ENCODE results near the gene PITPNC1.
"Not testable (repeated sequence)": the region's sequence is repeated elsewhere in the genome, so short reads cannot be mapped to it uniquely, and the experiment has no call there.

Gene PITPNC1

DNA sequence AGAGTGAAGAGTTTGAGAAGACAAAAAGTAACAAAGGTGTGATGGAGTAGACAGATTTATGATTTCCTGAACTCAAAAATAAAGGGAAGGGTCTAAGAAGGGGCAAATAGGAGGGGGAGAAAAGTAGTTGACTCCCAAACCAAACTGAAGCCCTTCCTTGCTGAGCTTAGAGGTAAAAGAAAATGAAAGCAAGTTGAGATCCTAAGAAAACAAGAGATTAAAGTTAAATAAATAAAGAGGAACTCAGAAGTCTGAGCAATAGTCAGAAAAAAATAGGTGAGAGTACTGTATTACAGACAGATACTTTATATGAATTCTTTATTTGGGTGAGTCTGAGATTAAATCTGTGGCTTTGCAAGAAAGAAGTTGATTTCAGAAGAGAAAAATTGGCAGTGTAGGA lies 7.4 kb upstream of the PITPNC1 start:
- DNase-seq (ENCODE audit: low read depth) = no peak

DNA sequence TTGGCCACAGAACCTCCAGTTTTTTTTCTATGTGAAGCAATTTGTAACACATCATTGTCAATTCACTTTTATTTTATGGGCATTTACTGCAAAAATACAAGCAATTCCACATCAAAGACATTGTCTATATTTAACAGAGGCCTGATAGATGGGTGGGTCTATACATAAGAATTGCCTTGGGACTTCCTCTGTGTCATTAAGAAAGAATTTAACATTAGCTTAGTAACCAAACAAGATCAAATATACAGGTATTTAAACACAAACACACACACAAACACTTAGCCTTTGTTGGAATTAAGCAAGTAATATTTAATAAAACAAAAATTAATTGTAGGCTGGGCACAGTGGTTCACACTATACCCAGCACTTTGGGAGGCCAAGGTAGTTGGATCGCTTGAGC lies 4.3 kb upstream of the PITPNC1 start:
- DNase-seq (ENCODE audit: low read depth) = no peak

- peak; percentile 77 for DNase-seq (ENCODE audit: low read depth)
Observed at GRCh38 chr17:67374329-67375053, 2.6 kb upstream of the PITPNC1 start.

DNA sequence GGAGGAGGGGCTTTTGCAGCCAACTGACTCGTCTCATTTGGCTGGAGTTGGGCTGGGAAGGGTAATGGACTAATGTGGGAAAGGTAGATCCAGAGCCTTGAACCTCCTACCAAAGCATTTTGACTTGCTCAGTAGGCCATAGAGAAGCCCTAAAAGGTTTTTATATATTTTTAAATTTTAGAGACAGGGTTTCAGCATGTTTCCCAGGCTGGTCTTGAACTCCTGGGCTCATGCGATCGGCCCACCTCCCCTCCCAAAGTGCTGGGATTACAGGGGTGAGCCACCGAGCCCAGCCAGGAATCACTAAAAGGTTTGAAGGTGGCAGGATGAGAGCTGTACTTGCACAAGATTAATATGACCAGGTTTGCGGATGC lies 2.0 kb upstream of the PITPNC1 start:
- no peak for DNase-seq (ENCODE audit: low read depth)

GRCh38 chr17:67375716-67376115 lies 1.4 kb upstream of the PITPNC1 start:
- no peak for DNase-seq (ENCODE audit: low read depth)

DNA sequence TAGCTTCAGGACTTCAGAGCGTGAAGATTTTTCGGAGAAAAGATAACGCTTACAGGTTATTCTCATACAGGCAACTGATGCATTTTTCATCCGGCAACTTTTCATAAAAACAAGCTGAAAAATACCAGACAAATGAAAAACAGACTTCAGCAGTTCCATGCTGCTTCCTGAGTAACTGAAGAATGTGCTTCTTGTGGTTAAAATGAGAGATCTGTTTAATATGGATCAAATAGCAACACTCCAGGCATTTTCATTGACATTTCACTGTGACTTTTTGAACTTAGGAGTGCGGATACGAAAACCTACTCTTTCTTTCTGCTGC lies 705 bp upstream of the PITPNC1 start:
- DNase-seq (ENCODE audit: low read depth) = no peak

- no peak for DNase-seq (ENCODE audit: low read depth)
Observed at GRCh38 chr17:67377488-67378453, 690 bp downstream of the PITPNC1 start.

DNA sequence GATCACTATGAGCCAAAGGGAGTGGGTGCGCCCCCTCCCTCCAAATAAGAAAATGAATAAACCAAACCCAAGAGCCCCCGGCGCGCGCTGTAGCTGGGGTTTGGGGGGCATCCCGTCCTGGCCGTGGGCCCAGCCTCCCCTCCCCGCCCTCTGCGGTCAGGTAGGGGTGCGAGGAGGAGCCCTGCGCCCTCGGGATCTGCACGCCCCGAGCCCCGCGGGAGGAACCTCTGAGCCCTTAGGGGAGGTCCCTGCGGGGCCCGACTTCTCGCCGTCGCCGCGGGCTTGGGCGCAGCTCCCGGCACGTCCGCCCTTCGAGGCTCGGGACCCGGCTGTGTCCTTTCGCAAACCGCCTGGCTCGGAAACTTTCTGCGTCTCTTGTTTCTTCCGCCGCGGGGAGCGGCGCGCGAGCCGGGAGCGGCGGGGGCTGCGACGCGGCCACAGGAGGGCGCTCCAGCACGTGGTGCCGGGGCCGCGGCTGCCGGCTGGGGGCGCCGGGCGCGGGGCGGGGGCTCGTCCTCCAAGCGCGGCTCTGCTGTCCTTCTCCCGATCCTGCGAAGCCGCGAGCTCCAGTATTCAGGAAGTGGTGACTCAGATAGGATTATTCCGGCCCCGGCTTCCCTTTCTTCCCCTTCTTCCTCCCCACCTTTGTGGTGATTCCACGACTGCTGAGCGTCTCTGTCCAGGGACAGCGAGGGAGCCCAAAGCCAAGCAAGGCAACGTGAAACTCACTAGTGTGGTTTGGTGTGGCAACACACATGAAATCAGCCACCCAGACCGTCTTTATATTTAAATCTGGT lies 1.6 kb downstream of the PITPNC1 start:
- peak; percentile 50 for DNase-seq (ENCODE audit: low read depth)

DNA sequence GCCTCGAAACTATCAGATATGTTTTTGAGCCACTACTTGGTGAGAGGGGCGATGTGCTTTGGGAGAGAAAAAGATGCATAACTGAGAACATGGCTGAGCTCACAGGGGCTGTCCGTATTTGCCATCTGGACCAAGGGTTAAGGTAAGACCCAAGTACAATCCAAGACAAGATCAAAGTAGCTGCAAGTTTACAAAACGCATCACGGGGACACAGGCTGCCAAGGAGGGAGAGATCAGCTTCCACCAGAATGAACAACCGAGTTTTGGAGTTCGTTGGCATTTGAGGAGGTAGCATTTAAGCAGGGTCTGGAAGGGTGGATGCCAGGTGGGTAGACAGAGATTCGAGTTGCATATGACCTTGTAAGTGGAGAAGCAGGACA lies 2.2 kb downstream of the PITPNC1 start:
- no peak for DNase-seq (ENCODE audit: low read depth)

GRCh38 chr17:67381929-67382257 lies 4.8 kb downstream of the PITPNC1 start:
- no peak for DNase-seq (ENCODE audit: low read depth)

DNA sequence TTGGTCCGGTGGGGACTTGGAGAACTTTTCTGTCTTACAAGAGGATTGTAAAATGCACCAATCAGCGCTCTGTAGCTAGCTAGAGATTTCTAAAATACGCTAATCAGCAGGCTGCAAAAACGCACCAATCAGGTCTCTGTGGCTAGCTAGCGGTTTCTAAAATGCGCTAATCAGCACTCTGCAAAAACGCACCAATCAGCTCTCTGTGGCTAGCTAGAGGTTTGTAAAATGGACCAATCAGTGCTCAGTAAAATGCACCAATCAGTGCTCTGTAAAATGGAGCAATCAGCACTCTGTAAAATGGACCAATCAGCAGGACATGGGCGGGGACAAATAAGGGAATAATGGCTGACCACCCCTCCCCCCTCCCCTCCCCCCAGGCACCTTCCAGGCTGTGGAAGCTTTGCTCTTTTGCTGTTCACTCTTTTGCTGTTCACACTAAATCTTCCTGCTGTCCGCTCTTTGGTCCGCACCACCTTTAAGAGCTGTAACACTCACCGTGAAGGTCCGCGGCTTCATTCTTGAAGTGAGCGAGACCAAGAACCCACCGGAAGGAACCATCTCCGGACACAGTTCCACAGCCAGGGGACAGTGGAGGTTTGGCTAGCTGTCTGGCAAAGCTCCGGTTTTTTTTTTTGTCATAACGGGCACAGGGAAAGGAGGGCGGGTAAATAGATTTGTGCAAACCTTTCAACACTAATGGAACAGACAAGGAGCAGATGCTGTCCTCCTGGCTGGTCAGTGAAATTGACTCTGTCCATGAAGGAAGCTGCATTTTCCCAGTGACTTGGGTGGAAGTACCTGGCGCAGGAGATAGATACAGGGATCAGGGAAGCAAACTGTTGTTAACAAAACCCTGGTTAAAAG lies 8.3 kb downstream of the PITPNC1 start:
- DNase-seq (ENCODE audit: low read depth) = no peak

DNA sequence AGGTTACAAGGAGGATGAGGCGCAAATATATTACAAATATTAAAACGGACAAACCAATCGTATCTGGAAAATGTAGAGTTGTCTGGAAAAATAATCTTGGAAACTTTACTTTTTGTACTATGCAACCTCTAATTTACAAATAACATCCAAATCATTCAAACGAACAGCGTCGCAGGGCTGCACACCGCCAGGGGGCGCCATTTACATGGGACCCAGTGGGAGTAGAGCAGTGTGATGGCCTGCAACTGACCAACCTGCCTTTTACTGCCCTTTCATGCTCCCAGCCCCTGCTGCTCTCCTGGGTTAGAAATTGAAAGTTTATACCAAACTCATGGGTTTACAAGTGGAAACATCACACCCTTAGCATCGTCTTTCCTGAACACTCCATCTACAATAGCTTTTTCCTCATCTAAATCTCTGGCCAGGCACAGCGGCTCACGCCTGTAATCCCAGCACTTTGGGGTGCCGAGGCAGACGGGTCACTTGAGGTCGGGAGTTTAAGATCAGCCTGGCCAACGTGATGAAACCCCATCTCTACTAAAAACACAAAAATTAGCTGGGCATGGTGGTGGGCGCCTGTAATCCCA lies 10.0 kb downstream of the PITPNC1 start:
- DNase-seq (ENCODE audit: low read depth) = peak; percentile 57

GRCh38 chr17:67388536-67388935 lies 11.5 kb downstream of the PITPNC1 start:
- DNase-seq (ENCODE audit: low read depth) = not testable (repeated sequence)

DNA sequence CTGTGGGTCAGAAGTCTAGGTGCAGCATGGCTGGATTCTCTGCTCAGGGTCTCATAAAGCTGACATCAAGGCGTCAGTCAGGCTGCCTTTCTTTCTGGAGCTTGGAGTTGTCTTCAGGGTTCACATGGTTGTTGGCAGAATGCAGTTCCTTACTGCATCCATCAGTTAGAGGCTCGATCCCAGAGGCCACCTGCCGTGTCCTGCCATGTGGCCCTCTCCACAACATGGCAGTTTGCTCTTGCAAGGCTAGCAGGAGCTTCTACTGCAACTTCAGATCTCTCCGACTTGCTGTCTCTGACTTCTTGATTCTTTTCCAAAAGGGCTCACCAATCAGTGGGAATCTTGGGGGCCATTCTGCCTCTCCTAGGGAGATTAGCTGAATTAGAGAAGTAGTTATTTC lies 11.9 kb downstream of the PITPNC1 start:
- no peak for DNase-seq (ENCODE audit: low read depth)

- no peak for DNase-seq (ENCODE audit: low read depth)
Observed at GRCh38 chr17:67390006-67390645, 13.0 kb downstream of the PITPNC1 start.

- DNase-seq (ENCODE audit: low read depth) = peak; percentile 32
Observed at GRCh38 chr17:67390646-67391361, 13.7 kb downstream of the PITPNC1 start.

DNA sequence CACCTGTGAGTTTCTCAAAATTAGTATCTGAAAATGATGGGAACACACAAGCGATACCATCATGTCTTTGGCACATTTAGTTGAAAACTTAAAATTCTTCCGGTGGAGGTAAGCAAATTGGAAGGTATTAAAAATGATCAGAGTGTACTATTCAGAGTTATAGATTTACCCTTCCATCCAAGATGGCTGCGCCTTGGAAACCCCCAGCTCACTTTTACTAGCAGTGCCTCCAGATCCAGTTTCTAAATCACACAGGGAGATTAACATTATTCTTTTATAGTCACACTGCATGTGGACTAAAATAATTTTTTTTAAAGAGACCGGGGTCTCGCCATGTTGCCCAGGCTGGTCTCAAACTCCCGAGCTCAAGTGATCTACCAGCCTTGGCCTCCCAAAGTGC lies 15.0 kb downstream of the PITPNC1 start:
- DNase-seq (ENCODE audit: low read depth) = no peak

- no peak for DNase-seq (ENCODE audit: low read depth)
Observed at GRCh38 chr17:67393809-67394397, 16.8 kb downstream of the PITPNC1 start.

DNA sequence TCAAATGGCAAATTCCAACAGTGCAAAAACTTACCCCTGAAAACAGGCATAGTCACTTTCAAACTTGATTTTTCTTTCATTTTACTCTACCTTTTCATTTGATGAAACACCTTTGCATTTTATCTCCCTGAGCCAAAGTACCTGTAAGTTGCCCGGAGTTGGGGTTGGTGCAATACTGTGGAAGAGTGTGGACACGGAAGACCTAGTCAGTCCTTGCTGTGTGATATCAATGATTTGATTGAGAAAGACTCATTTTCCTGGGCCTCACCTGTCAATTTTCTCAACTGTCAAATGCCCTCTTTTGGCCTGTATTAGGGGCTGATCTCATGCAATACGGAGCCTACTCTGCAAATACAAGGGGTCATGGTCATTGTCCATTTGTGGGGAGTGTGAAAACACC lies 22.6 kb downstream of the PITPNC1 start:
- DNase-seq (ENCODE audit: low read depth) = no peak

- DNase-seq (ENCODE audit: low read depth) = no peak
Observed at GRCh38 chr17:67400193-67400592, 23.1 kb downstream of the PITPNC1 start.
